ENCODE measurements around the gene SPO11. TPM values are rescaled to one million over a fixed set of nuclear protein-coding genes. Genes with fewer than 3 reads are reported as not detected.

The SPO11 gene, protein sequence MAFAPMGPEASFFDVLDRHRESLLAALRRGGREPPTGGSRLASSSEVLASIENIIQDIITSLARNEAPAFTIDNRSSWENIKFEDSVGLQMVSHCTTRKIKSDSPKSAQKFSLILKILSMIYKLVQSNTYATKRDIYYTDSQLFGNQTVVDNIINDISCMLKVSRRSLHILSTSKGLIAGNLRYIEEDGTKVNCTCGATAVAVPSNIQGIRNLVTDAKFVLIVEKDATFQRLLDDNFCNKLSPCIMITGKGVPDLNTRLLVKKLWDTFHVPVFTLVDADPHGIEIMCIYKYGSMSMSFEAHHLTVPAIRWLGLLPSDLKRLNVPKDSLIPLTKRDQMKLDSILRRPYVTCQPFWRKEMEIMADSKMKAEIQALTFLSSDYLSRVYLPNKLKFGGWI
- not detected in 2 replicates for total RNA-seq
- not detected for polyA plus RNA-seq (2012)

DNA sequence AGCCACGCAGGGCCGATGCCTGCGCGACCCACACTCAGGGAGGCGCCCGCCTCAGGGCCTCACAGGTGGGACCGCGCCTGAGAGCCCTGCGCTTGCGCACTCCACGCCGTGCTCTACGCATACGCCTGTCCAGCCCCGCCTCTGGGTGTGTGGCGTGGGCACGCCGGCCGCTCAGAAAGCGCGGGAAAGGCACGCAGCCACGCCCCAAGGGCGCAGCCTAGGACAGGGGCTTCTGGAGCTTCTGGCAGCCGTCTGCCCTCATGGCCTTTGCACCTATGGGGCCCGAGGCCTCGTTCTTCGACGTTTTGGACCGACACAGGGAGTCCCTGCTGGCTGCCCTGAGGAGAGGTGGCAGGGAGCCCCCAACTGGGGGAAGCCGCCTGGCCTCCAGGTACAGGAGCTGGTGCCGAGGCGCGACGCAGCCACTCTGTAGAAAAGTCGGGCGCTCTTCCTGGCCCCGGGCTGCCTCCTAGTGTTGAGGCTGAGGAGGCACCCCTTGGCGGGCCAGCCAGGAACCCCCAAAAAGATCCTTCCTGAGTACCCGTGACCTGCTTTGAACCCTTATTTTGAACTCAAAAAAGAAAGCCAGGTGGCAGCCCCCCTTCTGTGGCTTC lies at the start of gene SPO11:
Gene SPO11 (plus strand): TSS at position 196 of the 614 bp plus-strand sequence. CDS start 65 bp downstream, at position 261.
- no peak for DNase-seq (ENCODE audit: low read depth)

DNA sequence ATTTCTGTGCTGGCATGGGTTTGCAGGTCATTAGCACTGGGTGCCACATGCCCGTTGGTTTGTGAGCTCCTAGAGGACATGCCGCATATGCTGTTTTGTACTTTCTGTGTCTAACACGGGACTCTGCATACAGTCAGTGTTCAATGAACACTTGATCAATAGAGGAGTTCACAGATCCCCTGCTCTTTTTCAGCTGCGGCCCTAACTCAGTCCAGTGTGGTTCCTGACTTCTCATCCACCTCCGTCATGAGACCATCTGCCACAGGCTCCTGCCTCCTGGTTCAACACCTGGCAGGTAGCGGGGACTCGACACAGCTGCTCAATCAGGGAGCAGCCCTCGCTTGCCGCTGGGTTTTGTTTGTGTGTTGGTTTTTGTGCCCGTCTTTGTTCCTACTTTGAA lies 49.4 kb upstream of the SPO11 start:
- DNase-seq (ENCODE audit: low read depth), result no peak

DNA sequence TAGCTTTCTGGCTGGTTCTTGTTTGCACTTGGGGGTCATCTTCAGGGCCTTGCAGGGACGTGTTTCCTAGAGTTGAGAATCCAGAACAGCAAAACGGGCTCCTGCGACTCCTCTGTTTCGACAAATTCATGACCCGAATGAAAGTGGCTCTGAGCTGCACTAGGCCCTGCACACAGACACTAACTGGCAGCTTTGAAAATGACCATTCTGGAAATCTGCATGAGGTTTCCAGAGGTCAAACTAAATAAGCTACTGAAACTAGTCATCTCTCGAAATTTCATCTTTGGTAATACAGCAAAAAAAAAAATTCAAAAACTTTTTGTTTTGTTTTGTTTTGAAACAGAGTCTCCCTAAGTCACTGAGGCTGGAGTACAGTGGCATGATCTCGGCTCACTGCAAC lies 47.7 kb upstream of the SPO11 start:
- DNase-seq (ENCODE audit: low read depth), result no peak

DNA sequence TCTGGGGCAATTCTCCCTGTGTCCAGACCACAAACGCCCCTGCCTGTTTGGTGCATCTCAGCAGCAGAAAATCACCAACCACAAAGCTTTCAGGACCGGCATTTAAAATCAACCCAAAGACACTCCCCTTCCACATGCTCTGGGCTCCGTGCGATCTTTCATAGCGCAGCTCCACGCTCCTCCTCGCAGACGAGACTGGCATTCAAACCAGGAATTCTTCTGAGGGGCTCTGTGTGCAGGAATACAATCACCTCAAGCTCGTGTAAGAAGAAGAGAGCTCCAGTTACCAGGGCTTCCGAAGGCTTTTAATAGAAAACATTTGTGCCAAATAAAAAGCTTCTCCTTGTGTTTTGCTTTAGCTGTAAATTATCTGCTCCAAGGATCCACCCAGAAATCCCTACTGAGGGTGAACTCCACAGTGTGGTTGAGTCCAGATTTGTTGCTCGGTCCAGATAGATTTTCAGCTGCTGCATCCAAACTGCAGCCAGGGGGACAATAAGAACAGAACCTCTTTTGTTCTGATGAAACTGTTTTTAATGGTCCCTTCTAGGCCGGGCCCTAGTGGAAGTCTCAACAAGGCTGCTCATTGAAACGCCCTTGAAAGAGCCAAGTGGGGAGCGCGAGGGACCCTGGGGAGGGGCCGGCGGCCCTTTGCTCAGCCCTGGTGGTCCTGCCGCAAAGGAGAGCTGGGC lies 46.8 kb upstream of the SPO11 start:
- no peak for DNase-seq (ENCODE audit: low read depth)

DNA sequence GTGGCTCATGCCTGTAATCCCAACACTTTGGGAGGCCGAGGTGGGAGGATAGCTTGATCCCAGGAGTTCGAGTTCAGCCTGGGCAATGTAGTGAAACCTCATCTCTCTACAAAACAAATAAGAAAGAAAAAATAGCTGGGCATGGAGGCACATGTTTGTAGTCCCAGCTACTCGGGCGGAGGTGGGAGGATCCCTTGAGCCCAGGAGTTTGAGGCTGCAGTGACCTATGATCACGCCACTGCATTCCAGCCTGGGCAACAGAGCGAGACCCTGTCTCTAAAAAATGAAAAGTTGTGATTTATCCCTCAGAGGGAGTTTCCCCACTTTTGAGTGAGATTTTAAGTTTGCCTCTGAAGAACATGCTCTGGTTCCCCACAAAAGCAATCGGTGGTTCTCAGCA lies 45.7 kb upstream of the SPO11 start:
- no peak for DNase-seq (ENCODE audit: low read depth)

DNA sequence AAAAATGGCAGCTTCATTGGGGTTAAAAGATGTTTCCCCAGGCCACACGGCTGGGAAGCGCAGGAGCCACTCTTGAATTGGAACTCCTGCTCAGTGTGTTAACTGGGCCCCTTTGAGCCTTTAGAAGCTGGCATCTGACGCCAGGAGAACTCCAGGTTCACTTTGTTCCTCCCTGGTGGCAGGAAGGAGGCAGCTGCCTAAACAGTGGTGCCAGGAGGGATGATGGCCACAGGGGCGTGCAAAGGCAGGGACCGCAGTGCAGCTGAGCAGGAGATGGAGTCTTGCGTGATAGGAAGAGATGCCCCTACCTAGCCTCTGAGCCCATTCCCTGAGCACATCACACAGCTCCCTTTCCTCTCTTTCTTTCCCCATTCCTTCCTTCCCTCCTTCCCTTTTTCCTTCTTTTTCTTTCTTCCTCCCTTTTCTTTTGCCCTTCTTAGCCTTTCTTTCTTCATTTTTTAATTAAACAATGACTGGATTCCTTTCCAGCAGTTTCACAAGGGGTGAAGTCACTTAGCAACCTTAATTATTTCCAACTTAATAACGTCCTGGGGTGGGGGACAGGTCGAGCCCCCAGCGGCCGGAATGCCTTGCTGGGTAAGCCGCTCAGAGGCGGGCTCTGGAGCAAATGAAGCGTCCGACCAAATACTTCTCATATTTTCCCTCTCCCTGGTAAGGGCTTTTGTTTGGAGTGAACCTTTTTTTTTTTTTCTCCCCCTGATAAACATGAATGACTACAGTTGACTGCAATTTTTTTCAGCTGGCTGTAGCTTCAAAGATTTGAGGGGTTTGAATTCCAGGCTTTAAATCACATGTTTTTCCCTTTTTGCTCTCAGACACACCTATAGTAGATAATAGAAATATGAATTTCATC lies 42.4 kb upstream of the SPO11 start:
- DNase-seq (ENCODE audit: low read depth), result no peak

DNA sequence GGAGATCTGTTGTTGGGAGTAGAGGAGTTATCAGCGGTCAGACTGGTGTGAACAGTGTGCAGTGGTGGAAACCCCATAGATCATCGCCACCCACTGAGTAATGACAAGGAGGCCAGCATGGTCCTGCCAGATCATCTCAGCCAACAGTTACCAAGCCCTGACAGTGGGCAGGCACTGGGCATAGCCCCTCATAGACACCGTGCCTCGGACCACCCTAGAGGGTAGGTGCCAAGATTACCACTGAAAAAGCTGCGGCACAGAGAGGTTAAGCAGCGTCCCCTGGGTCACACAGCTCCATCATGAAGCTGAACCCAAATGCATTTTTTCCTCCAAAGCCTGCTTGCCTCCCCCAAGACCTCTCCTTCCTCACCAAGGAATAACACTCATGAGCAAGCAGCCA lies 41.7 kb upstream of the SPO11 start:
- DNase-seq (ENCODE audit: low read depth), result no peak

DNA sequence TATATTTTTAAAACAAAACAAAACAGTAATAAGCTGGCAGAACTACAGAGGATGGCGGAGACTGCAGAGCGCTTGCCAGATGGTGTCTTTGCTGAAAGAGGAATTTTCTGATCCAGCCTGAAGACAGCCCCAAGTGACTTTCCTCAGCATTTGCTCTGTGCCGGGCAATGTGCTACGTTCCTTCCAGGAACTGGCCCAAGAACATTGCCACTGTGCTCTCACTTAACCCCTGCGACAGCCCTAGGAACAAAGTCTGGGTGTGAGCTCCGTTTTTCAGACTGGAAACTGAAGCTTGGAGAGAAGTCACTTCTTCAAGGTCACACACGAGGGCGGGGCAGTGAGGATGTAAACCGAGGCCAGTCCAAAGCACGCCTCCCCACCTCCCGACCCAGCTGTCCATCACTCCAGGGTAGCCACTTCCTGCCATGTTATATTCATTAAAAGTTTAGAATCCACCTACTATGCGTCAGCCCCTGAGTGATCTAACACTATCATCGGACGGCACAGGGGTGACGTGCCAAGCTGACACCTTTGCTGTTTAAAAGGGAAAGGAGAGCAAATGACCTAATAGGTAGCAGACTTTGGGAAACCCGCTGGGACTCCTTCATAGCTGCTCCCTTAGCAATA lies 40.8 kb upstream of the SPO11 start:
- DNase-seq (ENCODE audit: low read depth), result no peak

DNA sequence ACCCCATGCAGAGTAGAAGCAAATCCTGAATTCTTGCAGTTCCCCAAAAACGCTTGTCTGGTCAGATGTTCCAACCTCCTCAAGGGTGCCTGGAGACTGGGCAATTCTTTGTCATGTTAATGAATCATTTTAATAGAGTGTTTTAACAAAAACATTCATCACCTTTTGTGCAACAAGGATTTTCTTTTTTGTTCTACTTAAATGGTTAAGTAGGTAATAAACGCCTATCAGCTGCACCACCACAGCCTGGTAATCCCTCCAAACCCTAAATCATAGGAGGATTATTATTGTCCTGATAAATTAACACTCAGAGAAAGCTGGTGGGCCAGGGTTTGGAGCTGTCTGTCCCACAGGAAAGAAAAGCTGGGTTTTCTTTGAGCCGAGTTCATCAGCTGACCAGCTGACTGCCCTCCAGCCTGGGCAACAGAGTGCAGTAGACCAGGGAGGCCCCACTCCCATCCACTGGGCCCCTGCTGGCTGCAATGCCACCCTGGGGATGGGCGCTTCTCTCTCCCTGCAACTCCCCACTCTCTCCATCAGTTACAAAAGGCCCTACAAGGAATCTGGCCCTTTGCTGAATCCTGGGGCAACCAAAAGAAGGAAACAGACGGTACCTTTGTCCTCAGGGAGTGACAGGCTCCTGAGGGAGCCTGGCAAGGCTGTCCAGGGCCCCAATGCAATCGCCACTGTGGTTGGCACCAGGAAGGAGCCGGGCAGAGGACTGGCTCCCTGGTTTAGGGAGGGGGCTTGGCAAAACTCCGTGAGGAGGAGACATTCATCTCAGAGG lies 40.0 kb upstream of the SPO11 start:
- no peak for DNase-seq (ENCODE audit: low read depth)

DNA sequence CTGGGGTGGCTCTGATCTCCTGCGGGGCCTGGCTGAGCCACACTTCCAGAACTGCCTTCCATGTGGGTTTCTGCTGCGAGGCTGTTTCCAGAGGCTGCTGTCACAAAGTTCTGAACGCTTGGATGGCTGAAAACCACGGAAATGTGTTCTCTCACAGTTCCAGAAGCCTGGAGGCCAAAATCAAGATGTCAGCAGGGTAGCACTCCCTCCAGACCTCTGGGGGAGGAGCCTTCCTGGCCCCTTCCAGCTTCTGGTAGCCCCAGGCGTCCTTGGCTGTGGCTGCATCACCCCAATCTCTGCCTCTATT lies 39.5 kb upstream of the SPO11 start:
- DNase-seq (ENCODE audit: low read depth), result no peak

DNA sequence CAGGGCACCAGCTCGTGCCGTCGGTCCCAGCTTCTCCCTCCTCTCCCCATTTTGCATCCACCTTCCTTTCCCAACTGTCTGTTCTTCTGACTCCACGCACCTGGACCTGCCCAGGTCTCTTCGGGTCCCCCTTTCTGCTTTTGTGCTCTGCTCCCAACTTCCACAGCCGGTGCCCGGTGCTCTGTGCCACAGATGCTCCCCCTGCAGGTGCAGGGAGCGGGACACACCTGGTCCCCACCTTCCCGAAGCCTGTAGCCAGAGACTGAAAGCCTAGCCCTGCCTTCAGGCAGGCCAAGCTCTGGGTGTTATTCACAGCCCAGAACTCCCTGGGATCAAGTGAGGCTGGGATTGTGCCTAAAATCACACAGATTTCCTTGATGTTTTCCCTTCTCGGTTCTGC lies 38.6 kb upstream of the SPO11 start:
- no peak for DNase-seq (ENCODE audit: low read depth)

DNA sequence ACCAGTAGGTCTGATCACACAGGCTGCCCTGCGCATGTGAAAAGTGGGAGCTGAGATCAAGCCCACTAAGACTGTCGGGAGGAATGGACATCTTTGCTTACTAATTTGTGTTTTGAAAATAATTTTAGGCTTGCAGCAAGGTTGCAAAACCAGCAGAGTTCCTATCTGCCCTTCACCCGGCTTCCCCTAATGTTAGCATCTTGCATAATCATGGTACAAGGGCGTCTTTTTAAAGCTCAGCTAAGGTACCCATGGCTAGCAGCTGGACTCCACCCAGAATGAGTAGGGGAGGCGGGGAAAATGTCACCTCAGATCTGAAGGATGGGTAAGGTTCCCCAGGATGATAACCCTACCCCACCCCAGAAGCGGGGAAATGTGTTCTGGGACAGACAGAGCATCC lies 37.9 kb upstream of the SPO11 start:
- DNase-seq (ENCODE audit: low read depth), result no peak

DNA sequence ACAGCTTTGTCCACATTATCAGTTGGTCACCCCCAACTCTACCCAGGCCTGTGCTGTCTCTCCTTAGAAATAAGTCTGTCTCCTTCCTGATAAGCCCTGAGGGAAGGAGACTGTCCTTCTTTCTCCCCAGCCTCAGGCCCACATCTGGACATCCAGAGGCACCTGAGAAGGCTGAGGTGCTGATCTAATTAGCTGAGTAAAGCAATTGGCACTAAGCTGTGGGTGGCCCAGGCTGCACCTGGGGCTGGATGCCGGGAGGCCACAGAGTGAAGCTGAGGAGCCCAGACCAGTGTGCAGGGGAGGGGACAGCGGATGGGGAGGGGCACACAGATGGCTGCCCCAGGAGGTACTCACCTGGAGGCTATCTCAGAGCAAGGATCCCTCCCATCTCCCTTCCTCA lies 37.0 kb upstream of the SPO11 start:
- DNase-seq (ENCODE audit: low read depth), result no peak

DNA sequence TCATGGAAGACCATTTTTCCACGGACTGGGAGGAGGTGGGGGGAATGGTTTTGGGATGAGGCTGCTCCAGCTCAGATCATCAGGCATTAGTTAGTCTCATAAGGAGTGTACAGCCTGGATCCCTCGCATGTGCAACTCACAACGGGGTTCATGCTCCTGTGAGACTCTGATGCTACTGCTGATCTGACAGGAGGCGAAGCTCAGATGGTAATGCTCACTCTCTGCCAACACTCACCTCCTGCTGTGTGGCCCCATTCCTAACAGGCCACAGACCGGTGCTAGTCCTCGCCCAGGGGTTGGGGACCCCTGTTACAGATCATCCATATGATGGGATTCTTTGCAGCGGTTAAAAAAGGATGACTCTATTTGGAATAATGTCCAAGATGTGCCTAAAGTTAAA lies 35.6 kb upstream of the SPO11 start:
- DNase-seq (ENCODE audit: low read depth), result no peak

DNA sequence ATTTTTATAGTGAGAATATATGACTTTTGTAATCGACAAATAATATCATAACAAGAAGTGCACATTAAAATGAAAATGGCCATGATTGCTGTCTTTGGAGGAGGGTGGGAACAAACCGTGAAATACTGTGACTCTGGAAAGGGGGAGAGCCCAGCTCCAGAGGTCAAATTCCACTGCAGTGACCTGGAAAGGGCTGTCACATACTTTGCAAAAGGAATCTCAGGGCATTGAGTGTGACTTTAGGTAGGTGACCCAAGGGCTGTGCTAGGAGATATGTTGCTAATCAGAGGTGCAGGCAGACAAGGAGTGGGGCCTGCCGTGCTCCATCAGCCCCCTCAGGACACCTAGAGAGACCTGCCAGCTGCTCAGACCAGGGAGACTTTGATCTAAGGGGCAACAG lies 35.1 kb upstream of the SPO11 start:
- DNase-seq (ENCODE audit: low read depth), result no peak

DNA sequence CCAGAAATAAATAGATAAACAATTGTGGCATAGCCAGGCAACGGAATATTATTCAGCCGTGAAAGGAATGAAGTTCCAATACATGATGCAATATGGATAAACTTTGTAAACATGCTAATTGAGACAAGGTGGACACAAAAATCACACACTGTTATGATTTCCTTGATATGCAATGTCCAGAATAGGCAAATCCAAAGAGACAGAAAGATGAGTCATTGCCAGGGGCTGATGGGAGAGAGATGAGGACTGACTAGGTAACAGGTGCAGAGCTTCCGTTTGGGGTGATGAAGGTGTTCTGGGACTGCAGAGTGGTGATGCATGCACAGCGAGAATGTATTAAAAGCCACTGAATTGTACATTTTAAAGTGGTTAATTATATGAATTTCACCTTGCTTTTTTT lies 31.1 kb upstream of the SPO11 start:
- DNase-seq (ENCODE audit: low read depth), result no peak

DNA sequence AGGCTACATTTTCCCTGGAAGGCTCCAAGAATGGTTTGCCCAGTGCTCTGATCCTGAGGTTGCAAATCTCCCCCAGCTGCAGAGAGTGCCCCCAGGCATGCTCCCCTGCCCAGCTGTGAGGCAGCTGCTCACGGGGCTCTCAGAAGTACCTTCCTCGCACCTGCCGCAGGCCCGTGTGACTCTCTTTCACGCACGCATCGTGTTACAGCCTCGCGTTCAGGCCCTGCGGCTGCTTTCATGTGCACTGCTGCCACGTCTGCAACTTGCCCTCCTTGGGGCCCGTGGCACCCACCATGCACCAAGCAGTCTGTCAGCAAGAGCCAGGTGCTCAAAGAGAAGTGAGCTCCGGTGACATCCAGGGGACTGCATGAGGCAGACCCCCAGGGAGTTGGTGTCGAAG lies 28.6 kb upstream of the SPO11 start:
- no peak for DNase-seq (ENCODE audit: low read depth)

DNA sequence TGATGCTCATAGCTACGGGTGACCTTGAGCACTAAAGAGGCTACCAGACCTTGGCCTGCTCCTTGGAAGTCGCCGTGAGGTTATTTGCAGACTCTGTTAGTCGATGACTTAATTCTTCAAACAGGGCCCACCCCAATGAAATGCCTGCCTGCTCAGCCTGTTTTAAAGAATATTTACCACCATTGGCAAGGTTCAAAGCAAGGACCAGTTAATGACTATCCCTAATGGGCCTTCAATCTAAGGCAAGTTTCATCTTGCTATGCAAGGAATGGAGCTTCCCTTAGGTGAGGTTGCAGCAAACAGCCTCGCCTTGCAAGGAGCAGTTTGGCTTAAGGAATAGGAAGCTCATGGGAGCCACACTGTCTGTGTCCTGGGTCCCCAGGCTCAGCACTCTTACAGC lies 22.9 kb upstream of the SPO11 start:
- no peak for DNase-seq (ENCODE audit: low read depth)

DNA sequence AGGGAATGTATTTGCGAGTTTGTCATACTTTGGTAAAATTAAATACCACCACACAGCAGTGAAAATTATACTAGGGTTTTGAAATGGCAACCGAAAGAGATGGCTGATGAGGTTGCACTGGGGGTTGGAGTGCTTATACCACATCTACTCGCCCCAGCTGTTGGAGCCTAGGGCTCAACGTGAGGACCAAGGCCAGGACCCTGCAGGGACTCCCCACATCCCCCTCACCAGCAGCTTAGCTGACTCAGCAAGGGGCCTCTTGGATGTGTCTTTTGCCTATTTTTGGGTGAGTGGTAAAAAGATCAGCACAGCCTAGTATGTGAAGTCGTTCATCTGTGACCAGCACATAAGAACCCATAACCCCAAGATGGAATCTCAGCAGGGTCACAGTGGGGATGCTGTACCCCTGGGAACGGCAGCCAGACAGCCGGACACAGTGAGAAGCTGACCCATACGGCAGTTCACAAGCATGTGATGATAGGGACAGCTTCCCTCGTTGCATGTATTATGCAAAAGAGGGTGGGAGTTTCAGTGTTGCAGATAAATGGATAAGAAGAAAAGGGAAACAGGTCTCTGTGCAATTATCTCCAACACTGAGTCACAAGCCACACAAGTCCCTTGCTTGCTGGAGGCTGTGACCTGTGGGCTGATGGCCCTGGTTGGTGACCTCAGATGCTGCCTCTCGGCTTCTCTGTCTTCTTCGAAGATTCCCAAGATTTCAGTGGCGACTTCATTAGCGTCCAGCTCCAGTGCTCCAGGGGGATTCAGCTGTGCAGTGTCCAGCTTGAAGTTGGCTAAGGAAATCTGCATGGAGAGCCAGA lies 20.9 kb upstream of the SPO11 start:
- no peak for DNase-seq (ENCODE audit: low read depth)
